HepG2 (cell line): ENCODE data around the gene XPC.

ENCODE experiments used
- CTCF ChIP-seq: sonication (generic); formaldehyde crosslinking; IDR thresholded peaks from 2 replicates; pipeline ENCODE4 v1.5.0; 2020; ENCODE audit warnings: mild to moderate bottlenecking, missing genetic modification reagents, moderate library complexity
- MAFK ChIP-seq, 2 experiments: IDR thresholded peaks in 1 of 2; conservative IDR thresholded peaks in 1 of 2; 2 replicates each; pipeline ENCODE4 v1.6.1; 2011; ENCODE audit warnings: improper control_type of control experiment in 2 of 2, low read length in 2 of 2
- MYC ChIP-seq: sonication (generic); formaldehyde crosslinking; IDR thresholded peaks from 2 replicates; pipeline ENCODE4 v1.9.0; 2021; ENCODE audit warnings: missing genetic modification reagents, borderline replicate concordance
- RAD21 ChIP-seq: fragments of 450-650 bp; formaldehyde crosslinking; IDR thresholded peaks from 2 replicates; pipeline ENCODE4 v1.5.0; 2020; ENCODE audit warnings: mild to moderate bottlenecking
- TCF7L2 ChIP-seq: IDR thresholded peaks from 2 replicates; pipeline ENCODE4 v1.6.1; 2011; ENCODE audit warnings: mild to moderate bottlenecking, low read depth, low read length, moderate library complexity
- ZNF576 ChIP-seq: sonication (generic); formaldehyde crosslinking; IDR thresholded peaks from 2 replicates; pipeline ENCODE4 v1.4.0; 2020; ENCODE audit warnings: mild to moderate bottlenecking, missing genetic modification reagents

DNA sequence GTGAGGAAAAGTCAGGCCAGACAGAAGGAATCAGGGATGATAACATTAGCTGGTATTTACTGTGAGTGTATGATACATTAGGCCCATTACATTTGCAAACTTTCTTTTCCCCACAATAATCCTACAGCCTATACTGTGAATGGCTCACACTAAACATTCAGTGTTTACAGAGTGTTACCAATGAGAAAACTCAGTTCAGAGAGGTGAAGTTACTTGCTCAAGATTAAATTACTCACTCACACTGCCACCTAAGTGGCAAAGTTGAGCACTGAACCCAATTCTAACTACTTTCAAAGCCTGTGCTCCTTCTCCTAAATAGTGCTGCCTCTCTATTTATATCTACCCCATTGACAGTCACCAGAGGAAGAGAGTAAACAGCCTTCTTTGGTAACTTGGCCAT is 8.5 kb downstream of the XPC start:
- TF ChIP-seq MYC (no peak), TCF7L2 (no peak), ZNF576 (no peak), CTCF (CRISPR knock-in tag) (no peak), MAFK (conservative IDR thresholded peaks at IDR 0.05 in 1 of 2, IDR thresholded peaks at IDR 0.05 in 1 of 2; ENCODE audit: low read length in 2 of 2) (no peak), RAD21 (CRISPR knock-in tag) (no peak)
